CD4-positive, alpha-beta T cell treated with Interleukin-17A for 4 hours (primary cell): Measurements from ENCODE around the gene ANGEL1.

Source experiments
- DNase-seq: peaks from one replicate; pipeline ENCODE4 v3.0.0-alpha.2; 2020; ENCODE audit warnings: mixed read lengths

Gene ANGEL1

GRCh38 chr14:76814726-76815645 lies 2.3 kb upstream of the ANGEL1 start:
- DNase-seq = no peak

DNA sequence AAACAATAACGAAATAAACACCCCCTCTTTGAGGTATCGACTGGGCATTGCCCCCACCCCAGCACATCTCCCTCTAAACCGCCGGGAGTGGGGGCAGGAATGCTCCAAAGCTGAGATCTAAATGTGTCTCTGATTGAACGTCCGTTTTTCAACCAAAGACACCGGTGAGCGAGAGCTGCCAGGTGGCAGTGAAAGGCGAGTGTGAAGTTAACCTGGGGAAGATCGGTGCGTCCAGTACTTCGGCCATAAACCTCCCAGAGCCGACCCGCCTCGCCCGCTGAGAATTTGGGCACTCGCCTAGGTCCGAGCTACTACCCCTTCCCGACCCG lies 625 bp downstream of the ANGEL1 start:
- DNase-seq = no peak

GRCh38 chr14:76811561-76811960 lies 1.1 kb downstream of the ANGEL1 start:
- DNase-seq = no peak

GRCh38 chr14:76810953-76811400 lies 1.7 kb downstream of the ANGEL1 start:
- peak; percentile 34 for DNase-seq

DNA sequence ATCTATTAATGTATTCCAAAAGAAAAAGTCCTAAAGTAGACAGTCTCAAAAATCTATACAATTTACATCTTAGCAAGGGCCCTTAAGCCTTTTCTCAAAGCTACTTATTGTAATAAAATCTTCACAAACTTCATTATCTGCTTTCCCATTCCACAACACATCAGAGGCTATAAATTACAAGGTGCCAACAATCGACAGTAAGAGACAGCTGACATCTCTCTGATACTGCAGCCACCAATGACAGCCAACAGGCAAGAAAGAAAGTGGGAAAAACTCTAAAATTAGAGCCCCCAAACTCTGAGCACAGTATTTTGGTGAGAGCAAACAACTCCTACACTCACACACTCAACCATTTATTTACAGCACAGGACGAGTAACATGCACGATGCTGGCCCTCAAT lies 2.2 kb downstream of the ANGEL1 start:
- no peak for DNase-seq

GRCh38 chr14:76808990-76809389 lies 3.7 kb downstream of the ANGEL1 start:
- DNase-seq = no peak

DNA sequence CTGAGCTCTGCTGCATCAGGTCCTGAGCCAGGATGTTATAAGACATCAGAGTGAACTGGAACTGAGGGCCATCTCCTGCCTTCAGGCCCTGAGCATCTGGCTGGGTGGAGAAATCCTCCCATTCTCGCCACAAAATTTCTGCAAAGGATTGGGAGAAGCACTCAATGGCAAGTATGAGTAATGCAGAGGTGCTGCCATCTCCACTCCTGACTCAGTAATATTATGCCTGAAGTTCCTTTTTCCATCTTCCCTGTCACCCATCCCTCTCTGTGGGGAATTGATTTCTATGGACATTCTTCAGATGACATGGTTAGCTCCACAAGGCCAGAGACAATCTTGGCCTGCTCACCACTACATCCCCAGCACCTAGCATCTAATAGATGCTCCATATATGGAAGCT lies 4.7 kb downstream of the ANGEL1 start:
- DNase-seq = no peak

GRCh38 chr14:76806446-76806845 lies 6.2 kb downstream of the ANGEL1 start:
- no peak for DNase-seq

GRCh38 chr14:76793956-76794355 lies 18.7 kb downstream of the ANGEL1 start:
- no peak for DNase-seq

GRCh38 chr14:76793324-76793723 lies 19.4 kb downstream of the ANGEL1 start:
- DNase-seq = no peak

DNA sequence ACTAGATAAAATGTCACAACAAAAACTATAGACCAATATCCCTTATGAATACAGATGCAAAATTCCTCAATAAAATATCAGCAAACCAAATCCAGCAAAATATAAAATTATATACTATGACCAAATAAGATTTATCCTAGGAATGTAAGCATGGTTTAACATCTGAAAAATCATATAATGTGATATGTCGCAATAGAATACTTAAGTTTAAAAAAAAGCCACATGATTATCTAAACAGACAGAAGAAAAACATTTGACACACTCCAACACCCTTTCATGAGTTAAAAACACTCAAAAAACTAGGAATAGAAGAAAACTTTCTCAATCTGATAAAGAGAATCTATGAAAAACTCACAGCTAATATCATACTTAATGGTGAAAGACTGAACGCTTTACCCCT lies 20.3 kb downstream of the ANGEL1 start:
- no peak for DNase-seq

GRCh38 chr14:76786601-76787000 lies 26.1 kb downstream of the ANGEL1 start:
- DNase-seq = no peak

- DNase-seq = peak; percentile 72
Observed at GRCh38 chr14:76784881-76785280, 27.8 kb downstream of the ANGEL1 start.

- DNase-seq = no peak
Observed at GRCh38 chr14:76784266-76784874, 28.3 kb downstream of the ANGEL1 start.

- no peak for DNase-seq
Observed at GRCh38 chr14:76782885-76783566, 29.7 kb downstream of the ANGEL1 start.

- DNase-seq = no peak
Observed at GRCh38 chr14:76782115-76782884, 30.4 kb downstream of the ANGEL1 start.

DNA sequence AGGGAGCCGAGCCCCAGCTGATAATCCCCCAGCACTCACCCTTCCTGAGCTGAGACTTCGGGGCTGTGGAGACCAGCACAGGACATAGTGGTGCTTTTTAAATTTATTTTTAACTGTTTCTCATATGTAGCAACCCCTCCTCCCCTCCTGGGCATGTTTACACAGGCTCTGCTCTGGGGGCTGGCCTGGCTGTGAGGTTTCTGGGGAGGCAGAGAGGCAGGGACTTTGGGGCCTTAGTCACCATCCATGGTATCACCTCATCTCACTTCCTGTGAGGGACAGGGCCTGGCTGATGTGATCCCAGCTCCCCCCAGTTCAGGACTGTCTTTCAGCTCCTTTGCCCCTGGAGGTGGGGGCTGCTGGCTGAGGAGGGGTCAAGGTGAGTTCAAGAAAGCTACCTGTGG lies 31.0 kb downstream of the ANGEL1 start:
- no peak for DNase-seq

DNA sequence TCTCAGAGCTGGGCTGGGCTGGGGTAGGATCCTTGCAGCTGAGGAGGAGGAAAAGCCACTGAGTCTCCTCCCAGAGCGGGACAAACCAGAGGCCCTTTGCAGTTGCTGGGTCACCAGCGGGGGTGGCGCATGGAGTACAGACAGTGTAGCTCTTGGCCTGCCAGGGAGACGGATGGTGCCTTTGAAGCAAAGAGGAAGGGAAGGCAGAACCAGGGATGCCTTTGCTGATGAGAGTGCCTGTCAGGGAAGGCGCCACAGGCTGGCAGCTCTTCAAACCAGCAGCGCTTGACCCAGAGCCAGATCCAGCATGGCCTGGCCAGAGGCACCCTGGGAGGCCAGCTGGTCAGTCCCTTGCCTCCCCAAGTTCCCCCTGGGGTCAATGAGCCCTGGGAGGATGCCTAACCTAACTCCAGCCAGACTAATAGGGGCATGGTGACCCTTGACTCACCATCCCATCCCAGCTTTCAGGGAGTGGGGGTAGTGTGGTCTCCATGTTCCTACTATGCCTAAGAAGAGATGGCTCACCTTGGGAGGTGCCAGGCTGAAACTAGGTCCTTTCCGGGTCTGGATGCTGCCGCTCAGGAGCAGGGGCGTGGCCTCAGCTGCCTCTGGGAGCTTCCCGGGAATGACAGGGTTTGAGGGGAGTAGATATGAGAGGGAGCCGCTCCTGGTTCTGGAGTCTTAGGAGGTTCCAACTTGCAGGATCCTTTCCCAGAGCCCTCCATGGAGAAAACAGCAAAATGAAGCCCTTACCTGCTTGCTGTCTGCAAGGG lies 31.6 kb downstream of the ANGEL1 start:
- no peak for DNase-seq

DNA sequence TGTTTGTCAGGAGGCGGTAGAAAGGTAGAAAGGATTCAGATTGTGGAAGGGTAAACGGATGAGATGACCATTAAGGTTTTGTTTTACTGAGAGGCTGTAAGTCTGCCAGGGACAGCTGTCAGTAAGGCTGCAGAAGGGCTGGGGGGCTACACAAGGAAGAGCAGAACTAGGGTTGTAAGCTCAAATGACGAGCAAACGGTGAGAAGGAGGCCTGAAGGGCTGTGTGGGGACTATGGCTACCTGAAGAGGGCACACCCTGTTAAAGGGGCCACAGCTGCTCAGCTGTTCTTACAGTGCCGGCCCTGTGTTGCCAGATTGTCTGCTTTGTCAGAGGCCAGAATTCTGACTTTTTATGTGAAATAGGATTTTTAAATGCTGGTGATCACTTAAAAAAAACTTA lies 32.3 kb downstream of the ANGEL1 start:
- DNase-seq = no peak

DNA sequence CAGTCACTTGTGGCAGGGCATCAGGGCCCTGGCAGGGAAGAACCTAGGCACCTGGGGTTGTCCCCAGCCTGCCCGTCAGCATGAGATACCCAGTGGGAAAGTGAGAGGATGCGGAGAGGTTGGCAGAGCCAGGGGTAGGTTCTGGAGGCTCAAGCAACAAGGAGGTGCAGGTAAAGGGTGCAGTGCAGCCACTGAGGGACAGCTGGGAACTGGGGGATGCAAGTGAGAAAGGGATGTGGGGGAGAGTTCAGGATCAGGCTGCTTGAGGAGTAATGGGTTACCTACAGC lies 32.7 kb downstream of the ANGEL1 start:
- DNase-seq = no peak

- no peak for DNase-seq
Observed at GRCh38 chr14:76779221-76780057, 33.2 kb downstream of the ANGEL1 start.
